Amniotic epithelial cell (primary cell): ENCODE data around the gene NUDC.
"Not testable (repeated sequence)": the region's sequence is repeated elsewhere in the genome, so short reads cannot be mapped to it uniquely, and the experiment has no call there.

Experiments used
- DNase-seq: peaks from one replicate; pipeline ENCODE4 v3.0.0-alpha.2; 2010; ENCODE audit warnings: low read depth

NUDC gene

GRCh38 chr1:26911399-26912146 is 10.0 kb upstream of the NUDC start:
- no peak for DNase-seq

- no peak for DNase-seq
These were observed 9.4 kb upstream of the NUDC start for GRCh38 chr1:26912147-26912490.

GRCh38 chr1:26913389-26913753 is 8.2 kb upstream of the NUDC start:
- no peak for DNase-seq

- no peak for DNase-seq
These were observed 7.6 kb upstream of the NUDC start, which contains the start of gene NR0B2 for GRCh38 chr1:26913754-26914619. Gene NR0B2, minus strand, starts transcription at chr1:26913975. Its CDS starts 35 bp downstream, at chr1:26913940.

GRCh38 chr1:26915204-26915842 is 6.2 kb upstream of the NUDC start:
- DNase-seq, result no peak

GRCh38 chr1:26921126-26921539 is 410 bp upstream of the NUDC start:
- no peak for DNase-seq

GRCh38 chr1:26922431-26922729 is 837 bp downstream of the NUDC start:
- no peak for DNase-seq

- DNase-seq, result no peak
These were observed 1.4 kb downstream of the NUDC start for GRCh38 chr1:26922901-26923300.

GRCh38 chr1:26923711-26924110 is 2.2 kb downstream of the NUDC start:
- peak; percentile 27 for DNase-seq

- DNase-seq, result no peak
These were observed 11.0 kb downstream of the NUDC start for GRCh38 chr1:26932531-26932930.

- DNase-seq, result no peak
These were observed 15.3 kb downstream of the NUDC start for GRCh38 chr1:26936823-26937222.

- peak; percentile 32 for DNase-seq
These were observed 16.6 kb downstream of the NUDC start for GRCh38 chr1:26938004-26938658.

- no peak for DNase-seq
These were observed 17.1 kb downstream of the NUDC start for GRCh38 chr1:26938659-26939025.

- no peak for DNase-seq
These were observed 19.8 kb downstream of the NUDC start for GRCh38 chr1:26941311-26941710.

- DNase-seq, result no peak
These were observed 21.1 kb downstream of the NUDC start for GRCh38 chr1:26942656-26943055.

GRCh38 chr1:26945138-26945537 is 23.6 kb downstream of the NUDC start:
- no peak for DNase-seq

- DNase-seq, result no peak
These were observed 24.2 kb downstream of the NUDC start for GRCh38 chr1:26945728-26946127.

- no peak for DNase-seq
These were observed 24.7 kb downstream of the NUDC start for GRCh38 chr1:26946270-26946669.

GRCh38 chr1:26948725-26949057 is 27.1 kb downstream of the NUDC start:
- not testable (repeated sequence) for DNase-seq

- DNase-seq, result no peak
These were observed 27.9 kb downstream of the NUDC start for GRCh38 chr1:26949266-26949925.

GRCh38 chr1:26949926-26950319 is 28.4 kb downstream of the NUDC start:
- no peak for DNase-seq

- DNase-seq, result no peak
These were observed 29.1 kb downstream of the NUDC start for GRCh38 chr1:26950602-26951001.
